ENCODE data around the gene ESM1.

ESM1 gene

GRCh38 chr5:54965806-54966205 is 19.6 kb downstream of the ESM1 start:
- POLR2A ChIA-PET, result no interaction called here
- DNase-seq (ENCODE audit: extremely low spot score), result no peak
- CTCF ChIA-PET, result interaction anchor here (0.9 to 1.8 kb wide), 5 partner anchors 12 to 56 kb away, joined by 3 to 9 read pairs (median 3); no protein-coding TSS in a partner anchor
- no peak for TF ChIP-seq CTCF (IDR thresholded peaks at IDR 0.05; ENCODE audit: control extremely low read depth, extremely low read depth, low read depth, missing control alignments)

GRCh38 chr5:54964405-54964804 is 21.0 kb downstream of the ESM1 start:
- no peak for TF ChIP-seq CTCF (IDR thresholded peaks at IDR 0.05; ENCODE audit: control extremely low read depth, extremely low read depth, low read depth, missing control alignments)
- CTCF ChIA-PET, result interaction anchor here (1.2 to 1.7 kb wide), 3 partner anchors 13 to 149 kb away, joined by 3 to 10 read pairs (median 5); no protein-coding TSS in a partner anchor
- POLR2A ChIA-PET, result no interaction called here
- DNase-seq (ENCODE audit: extremely low spot score), result no peak

GRCh38 chr5:54959673-54960418 is 25.5 kb downstream of the ESM1 start:
- DNase-seq (ENCODE audit: extremely low spot score), result no peak
- POLR2A ChIA-PET, result no interaction called here
- CTCF ChIA-PET, result interaction anchor here (1.0 to 3.4 kb wide), 8 partner anchors 9 to 443 kb away, joined by 3 to 20 read pairs (median 4); partner anchors contain the start of genes GPX8 and SNX18
- TF ChIP-seq CTCF (IDR thresholded peaks at IDR 0.05; ENCODE audit: control extremely low read depth, extremely low read depth, low read depth, missing control alignments), result no peak

- ChIA-PET CTCF (interaction anchor here (1.1 kb wide), 1 partner anchor 13 kb away, joined by 5 read pairs; no protein-coding TSS in a partner anchor), POLR2A (no interaction called here)
- DNase-seq (ENCODE audit: extremely low spot score), result no peak
- TF ChIP-seq CTCF (IDR thresholded peaks at IDR 0.05; ENCODE audit: control extremely low read depth, extremely low read depth, low read depth, missing control alignments), result no peak
Observed at GRCh38 chr5:54956922-54957321, 28.5 kb downstream of the ESM1 start.

- CTCF ChIA-PET, result no interaction called here
- no peak for TF ChIP-seq CTCF (IDR thresholded peaks at IDR 0.05; ENCODE audit: control extremely low read depth, extremely low read depth, low read depth, missing control alignments)
- no peak for DNase-seq (ENCODE audit: extremely low spot score)
- POLR2A ChIA-PET, result no interaction called here
Observed at GRCh38 chr5:54947187-54947586, 38.2 kb downstream of the ESM1 start.

- no peak for TF ChIP-seq CTCF (IDR thresholded peaks at IDR 0.05; ENCODE audit: control extremely low read depth, extremely low read depth, low read depth, missing control alignments)
- ChIA-PET POLR2A (no interaction called here), CTCF (no interaction called here)
- DNase-seq (ENCODE audit: extremely low spot score), result no peak
Observed at GRCh38 chr5:54946306-54946819, 39.0 kb downstream of the ESM1 start.
